NCI-H510A treated with DMSO at 0.1 percent for 48 hours (cell line): Measurements from ENCODE around the gene TNNI3K.

Experiments
- DNase-seq: peaks from one replicate; lab custom pipeline; 2025; lab: John Stamatoyannopoulos, UW

The TNNI3K gene

DNA sequence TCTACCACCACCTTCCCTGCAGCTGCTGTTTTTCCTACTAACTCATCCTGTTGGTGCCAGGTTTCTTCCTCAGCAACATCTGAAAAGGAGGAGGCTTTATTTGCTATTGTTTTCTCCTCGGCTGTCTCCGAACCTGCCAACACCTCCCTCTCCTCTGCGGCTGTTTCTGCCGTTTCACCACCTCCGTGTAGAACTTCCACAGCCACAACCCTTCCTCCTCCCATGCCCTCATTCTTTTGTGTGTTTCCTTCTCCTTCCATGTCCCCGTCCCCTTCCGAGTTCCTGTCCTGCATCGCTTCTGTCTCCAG, 336.3 kb downstream of the TNNI3K start:
- no peak for DNase-seq

DNA sequence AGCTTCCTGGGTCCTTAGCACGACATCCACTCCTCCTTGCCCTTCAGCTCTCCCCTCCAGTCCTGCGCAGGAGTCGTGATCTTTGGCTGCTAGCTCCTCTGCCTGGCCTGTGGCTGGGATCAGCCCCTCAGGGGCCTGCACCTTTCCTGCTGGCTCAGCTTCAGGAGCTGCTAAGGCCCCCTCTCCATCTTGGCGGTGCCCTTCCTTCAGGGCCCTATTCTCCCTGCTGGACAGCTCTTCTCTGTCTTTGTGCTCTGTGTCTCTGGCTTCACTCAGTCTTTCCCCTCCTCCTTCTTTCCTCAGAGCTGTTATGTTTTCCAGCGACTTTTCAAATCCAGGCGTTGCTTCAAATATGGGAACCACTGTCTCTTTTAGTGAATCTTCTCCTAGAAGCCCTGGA, 336.7 kb downstream of the TNNI3K start:
- no peak for DNase-seq

DNA sequence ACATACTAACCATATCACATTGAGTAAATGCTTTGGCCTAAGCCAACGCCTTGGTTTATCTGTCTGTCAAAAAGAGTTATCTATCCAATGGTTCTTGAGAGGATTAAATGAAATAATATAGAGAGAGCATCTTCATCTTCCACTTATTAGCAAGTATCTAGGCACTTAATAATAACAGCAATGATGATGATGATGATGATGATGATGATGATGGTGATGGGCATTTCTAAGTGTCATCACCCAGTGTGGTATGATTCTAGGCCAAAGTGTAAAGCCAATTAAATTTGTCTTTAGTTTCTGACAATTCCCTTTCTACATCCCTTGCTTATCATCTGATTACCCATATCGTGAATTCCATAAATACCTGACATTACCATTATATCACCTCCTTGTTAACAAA, 342.9 kb downstream of the TNNI3K start:
- DNase-seq: no peak

DNA sequence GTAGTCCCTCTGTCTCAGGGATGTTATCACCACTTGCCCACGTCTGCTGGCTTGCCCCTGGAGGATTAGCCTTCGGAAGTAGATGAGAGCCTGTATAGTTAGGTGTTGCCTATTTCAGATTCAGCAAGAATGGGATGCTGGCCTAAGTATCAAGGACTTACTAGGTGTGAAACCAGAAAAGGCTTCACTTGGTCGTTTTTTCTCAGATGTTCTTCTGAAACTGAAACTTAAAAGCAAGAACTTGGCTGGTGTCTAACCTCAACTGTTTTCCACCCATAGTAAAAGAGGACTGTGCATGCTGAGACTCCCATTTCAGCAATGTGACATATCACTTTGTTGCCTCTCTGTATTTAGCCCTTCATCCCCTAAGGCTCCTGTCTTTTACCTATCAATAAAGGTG, 344.2 kb downstream of the TNNI3K start:
- DNase-seq: no peak

DNA sequence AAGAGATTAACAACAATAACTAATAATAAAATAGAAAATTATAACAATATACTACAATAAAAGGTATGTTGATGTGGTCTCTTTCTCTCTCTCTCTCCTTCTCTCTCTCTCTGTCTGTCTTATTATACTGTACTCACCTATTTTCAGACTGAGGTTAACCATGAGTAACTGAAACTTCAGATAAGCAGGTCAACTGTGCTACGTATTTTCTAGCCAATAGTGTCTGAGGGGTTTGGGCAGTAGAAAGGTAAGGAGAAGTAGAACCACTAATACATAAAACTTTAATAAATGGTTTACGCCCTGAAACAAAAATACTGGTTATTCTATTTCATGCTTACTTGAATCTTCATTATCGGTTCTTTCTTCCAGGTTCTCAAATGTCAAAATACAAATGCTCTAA, 348.2 kb downstream of the TNNI3K start:
- DNase-seq: no peak

DNA sequence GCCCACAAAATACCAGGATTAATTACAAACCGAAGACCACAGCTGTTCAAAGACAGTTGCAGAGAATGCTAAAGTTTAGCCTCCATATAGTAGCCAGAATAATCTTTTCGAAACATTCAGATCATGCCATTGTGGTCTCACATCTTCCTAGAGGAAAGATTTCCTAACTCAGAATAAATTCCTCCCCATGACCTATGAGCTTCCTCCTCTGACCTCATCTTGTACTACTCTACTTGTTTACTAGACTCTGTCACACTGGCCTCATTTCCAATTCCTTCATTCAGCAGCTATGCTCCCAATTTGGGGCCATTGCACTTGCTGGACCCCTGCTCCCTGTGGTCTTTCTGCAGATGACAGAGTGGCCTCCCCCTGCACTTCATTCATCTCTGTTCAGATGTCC, 349.0 kb downstream of the TNNI3K start:
- no peak for DNase-seq

DNA sequence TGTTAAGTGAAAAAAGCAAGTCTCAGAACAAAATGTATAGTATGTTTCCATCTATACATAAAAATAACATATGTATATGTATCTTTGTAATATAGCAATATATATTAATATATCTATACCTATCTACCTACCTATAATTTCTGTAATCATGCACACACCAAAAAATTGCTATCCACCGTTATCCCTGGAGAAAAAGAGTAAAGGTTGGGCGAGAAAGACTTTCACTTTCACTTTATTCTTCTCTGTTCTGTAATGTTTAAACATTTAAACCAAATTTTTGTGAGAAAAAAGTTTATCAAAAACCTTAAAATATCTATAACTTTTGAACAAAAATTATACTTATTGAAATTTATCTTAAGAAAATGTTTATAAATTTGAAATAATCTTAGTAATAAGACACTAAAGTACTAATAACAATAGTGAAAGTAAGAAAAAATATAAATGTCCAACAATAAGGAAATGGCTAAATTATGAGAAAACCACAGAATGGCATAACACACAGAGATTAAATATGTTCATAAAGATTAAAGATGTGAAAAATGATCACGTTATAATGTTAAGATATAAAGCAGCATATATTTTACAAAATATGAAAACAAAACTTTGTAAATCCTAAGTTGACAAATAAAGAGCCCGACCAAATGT, 351.2 kb downstream of the TNNI3K start:
- no peak for DNase-seq

DNA sequence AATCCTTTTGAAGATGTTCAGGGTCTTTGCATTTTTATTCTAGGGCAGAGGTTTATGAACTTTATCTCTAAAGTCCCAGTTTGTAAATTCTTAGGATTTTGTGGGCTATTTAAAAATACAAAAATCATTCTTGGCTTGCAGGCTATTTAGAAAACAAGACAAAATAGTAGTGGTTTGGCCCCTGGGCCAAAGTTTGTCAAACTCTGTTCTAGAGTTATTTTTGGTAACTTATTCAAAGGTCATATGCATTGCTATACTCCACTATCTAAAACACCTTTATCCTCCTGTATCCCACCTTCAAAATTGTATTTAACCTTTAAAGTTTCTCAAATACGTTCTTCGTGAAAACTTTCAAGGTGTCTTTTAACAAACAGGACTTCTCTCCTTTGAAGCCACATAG, 352.7 kb downstream of the TNNI3K start:
- no peak for DNase-seq

DNA sequence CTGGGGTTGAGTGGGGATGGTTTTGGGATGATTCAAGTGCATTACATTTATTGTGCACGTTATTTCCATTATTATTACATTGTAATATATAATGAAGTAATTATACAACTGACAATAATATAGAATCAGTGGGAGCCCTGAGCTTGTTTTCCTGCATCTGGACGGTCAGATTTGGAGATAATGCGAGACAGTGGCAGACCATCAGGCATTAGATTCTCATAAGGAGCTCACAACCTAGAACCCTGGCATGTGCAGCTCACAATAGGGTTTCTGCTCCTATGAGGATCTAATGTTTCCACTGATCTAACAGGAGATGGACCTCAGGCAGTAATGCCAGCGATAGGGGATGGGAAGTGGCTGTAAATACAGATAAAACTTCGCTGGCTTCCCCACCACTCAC, 355.1 kb downstream of the TNNI3K start:
- DNase-seq: no peak

DNA sequence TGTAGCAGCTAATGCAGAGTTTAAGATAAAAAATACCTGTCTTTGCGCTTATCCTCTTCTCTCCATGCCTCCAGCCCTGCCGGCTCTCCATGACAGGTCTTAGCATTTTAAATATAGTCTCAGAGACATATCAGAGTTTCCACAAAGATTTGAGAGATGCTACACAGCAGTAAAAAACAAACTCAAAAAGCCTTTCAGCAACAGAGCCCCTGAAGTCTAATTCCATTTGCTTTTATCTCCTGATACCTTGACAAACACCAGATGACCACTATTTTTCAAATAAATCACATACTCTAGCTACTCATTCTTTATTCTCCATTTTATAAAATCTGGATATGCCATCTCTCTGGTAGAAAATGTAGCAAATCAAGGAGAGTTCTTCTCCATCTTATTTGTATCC, 356.8 kb downstream of the TNNI3K start:
- no peak for DNase-seq

DNA sequence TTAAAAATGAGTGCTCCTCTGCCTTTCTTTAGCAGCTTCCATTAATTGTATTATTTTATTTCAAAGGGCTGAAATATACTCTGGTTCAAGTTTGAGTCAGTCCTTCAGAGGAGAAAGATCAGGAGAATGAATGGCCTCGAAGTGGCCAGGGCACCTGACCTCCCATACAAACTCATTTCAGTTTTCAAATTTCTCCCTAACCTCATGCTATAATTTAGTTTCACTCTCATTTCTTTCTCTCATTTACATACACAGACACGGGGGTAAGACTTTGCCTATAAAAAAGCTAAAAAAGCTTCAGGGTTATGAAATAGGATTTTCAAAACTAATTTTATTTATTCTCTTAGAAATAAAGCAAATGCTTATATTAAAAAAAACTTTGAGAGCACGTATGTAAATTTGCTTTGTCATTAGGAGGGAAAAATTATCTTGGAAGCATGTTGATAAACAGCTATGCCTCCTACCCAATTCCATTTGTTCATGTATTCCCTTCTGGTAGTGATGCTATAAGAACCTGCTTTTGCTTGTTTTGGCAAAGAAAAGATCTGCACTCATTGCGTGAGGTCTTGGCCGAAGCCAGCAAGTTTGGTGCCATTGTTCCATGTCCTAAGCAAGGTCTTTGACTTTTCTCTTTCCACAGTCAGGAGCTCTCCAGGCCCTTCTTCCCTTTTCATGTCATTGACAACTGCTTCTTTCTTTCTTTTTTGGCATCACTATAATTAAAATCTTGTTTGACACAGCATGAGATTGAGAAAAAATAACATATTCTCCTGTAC, 357.6 kb downstream of the TNNI3K start:
- DNase-seq: no peak
